Measurements from ENCODE around the gene DNAL1. TPM values are rescaled to one million over a fixed set of nuclear protein-coding genes. Genes with fewer than 3 reads are reported as not detected.

DNAL1 gene
- total RNA-seq, 1 experiment from 2014 or later: 25.5 TPM

GRCh38 chr14:73606271-73606670 lies 38.5 kb upstream of the DNAL1 start:
- Histone ChIP-seq H3K27ac (no peak overlapping the region), H3K4me2 (no peak overlapping the region), H3K4me3 (no peak overlapping the region), H4K20me1 (ENCODE audit: insufficient read depth) (no peaks in the 10 kb centered on the region), H2AFZ (no peak overlapping the region), H3K9me2 (ENCODE audit: insufficient read depth) (no peaks in the 10 kb centered on the region), H3K9me3 (ENCODE audit: insufficient read depth, low read depth) (no peaks in the 10 kb centered on the region; the same call in 1 of the 2 replicates), H3K79me2 (ENCODE audit: low read depth) (no peaks in the 10 kb centered on the region), H3K36me3 (ENCODE audit: low read depth) (no peaks in the 10 kb centered on the region), H3K27me3 (ENCODE audit: insufficient read depth, low read depth) (no peaks in the 10 kb centered on the region), H3K4me1 (replicated peaks; ENCODE audit: insufficient read depth) (peaks cover 33% of the 10 kb centered on the region), H3F3A (ENCODE audit: insufficient read depth, low read depth) (peaks cover 25% of the 10 kb centered on the region)
- BruUV-seq (replicated peaks): no TSS peak
- ChIA-PET POLR2A (ENCODE audit: unreplicated experiment) (no interaction called here), CTCF (no interaction called here)
- no peak for DNase-seq
- TF ChIP-seq CTCF (conservative IDR thresholded peaks at IDR 0.05): no peak
- no peak for TF ChIP-seq EZH2 (IDR thresholded peaks at IDR 0.05; ENCODE audit: low read depth)
- intact Hi-C loops (cut with micrococcal nuclease; ENCODE audit: unreplicated experiment): no loop called here

DNA sequence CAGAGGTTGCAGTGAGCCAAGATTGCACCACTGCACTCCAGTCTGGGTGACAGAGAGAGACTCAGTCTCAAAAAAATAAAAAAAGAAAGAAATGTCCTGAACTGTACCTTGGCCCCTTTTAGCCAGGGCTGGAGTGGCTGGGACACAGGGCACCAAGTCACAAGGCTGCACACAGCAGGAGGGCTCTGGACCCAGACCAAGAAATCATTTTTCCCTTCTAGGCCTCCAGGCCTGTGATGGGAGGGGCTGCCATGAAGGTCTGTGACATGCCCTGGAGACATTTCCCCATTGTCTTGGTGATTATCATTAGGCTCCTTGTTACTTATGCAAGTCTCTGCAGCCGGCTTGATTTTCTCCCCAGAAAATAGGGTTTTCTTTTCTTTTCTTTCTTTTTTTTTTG lies 37.5 kb upstream of the DNAL1 start:
- no peak overlapping the region for H2AFZ ChIP-seq
- no peaks in the 10 kb centered on the region for H3K27me3 ChIP-seq (ENCODE audit: insufficient read depth, low read depth)
- no TSS peak for BruUV-seq (replicated peaks)
- peaks cover 34% of the 10 kb centered on the region for H3K4me1 ChIP-seq (replicated peaks; ENCODE audit: insufficient read depth)
- H3K4me3 ChIP-seq: no peak overlapping the region
- no peak for DNase-seq
- no peaks in the 10 kb centered on the region for H3K79me2 ChIP-seq (ENCODE audit: low read depth)
- no peaks in the 10 kb centered on the region; the same call in 1 of the 2 replicates for H3K9me3 ChIP-seq (ENCODE audit: insufficient read depth, low read depth)
- H3K4me2 ChIP-seq: no peak overlapping the region
- CTCF ChIA-PET: interaction anchor here (0.6 kb wide), 1 partner anchor 25 kb away, joined by 3 read pairs; no protein-coding TSS in a partner anchor
- peaks cover 22% of the 10 kb centered on the region for H3F3A ChIP-seq (ENCODE audit: insufficient read depth, low read depth)
- POLR2A ChIA-PET (ENCODE audit: unreplicated experiment): interaction anchor here (0.6 kb wide), 1 partner anchor 343 kb away, joined by 4 read pairs; the partner anchor contains the start of genes COQ6 and FAM161B
- H3K9me2 ChIP-seq (ENCODE audit: insufficient read depth): no peaks in the 10 kb centered on the region
- TF ChIP-seq CTCF (conservative IDR thresholded peaks at IDR 0.05) (no peak), EZH2 (IDR thresholded peaks at IDR 0.05; ENCODE audit: low read depth) (no peak)
- no peak overlapping the region for H3K27ac ChIP-seq
- H4K20me1 ChIP-seq (ENCODE audit: insufficient read depth): no peaks in the 10 kb centered on the region
- no peaks in the 10 kb centered on the region for H3K36me3 ChIP-seq (ENCODE audit: low read depth)
- intact Hi-C loops (cut with micrococcal nuclease; ENCODE audit: unreplicated experiment): no loop called here

GRCh38 chr14:73610687-73611086 lies 34.1 kb upstream of the DNAL1 start:
- Histone ChIP-seq H3K4me2 (0 out of 2 replicates have a peak overlapping the region, but pooled peaks have one; percentile 17), H3K36me3 (ENCODE audit: low read depth) (no peaks in the 10 kb centered on the region), H3K79me2 (ENCODE audit: low read depth) (no peaks in the 10 kb centered on the region), H3K27me3 (ENCODE audit: insufficient read depth, low read depth) (no peaks in the 10 kb centered on the region), H3K9me3 (ENCODE audit: insufficient read depth, low read depth) (no peaks in the 10 kb centered on the region), H3K27ac (no peak overlapping the region), H4K20me1 (ENCODE audit: insufficient read depth) (no peaks in the 10 kb centered on the region), H2AFZ (no peak overlapping the region), H3K9me2 (ENCODE audit: insufficient read depth) (no peaks in the 10 kb centered on the region), H3K4me3 (no peak overlapping the region), H3F3A (ENCODE audit: insufficient read depth, low read depth) (peaks cover 26% of the 10 kb centered on the region), H3K4me1 (replicated peaks; ENCODE audit: insufficient read depth) (peaks cover 29% of the 10 kb centered on the region)
- ChIA-PET CTCF (no interaction called here), POLR2A (ENCODE audit: unreplicated experiment) (interaction anchor here (0.6 to 0.7 kb wide), 2 partner anchors 84 to 120 kb away, joined by 3 to 7 read pairs; partner anchors contain the start of gene RIOX1)
- peak; percentile 55 to 57 for DNase-seq
- TF ChIP-seq CTCF (conservative IDR thresholded peaks at IDR 0.05): no peak
- no peak for TF ChIP-seq EZH2 (IDR thresholded peaks at IDR 0.05; ENCODE audit: low read depth)
- BruUV-seq (replicated peaks): no TSS peak
- intact Hi-C loops (cut with micrococcal nuclease; ENCODE audit: unreplicated experiment): no loop called here

All from PC-9 (cell line).